GM23338 (cell line): Measurements from ENCODE around the gene MED13. TPM values are rescaled to one million over a fixed set of nuclear protein-coding genes. Genes with fewer than 3 reads are reported as not detected.

Experiments
- ATAC-seq: fragments of 200-7000 bp; cut with Tn5 transposase; 3 replicates; pipeline ENCODE4 v1.9.1; 2020
- DNase-seq: peaks from one replicate; pipeline ENCODE4 v3.0.0-alpha.2; 2015; ENCODE audit warnings: low spot score
- H2AFZ ChIP-seq: fragments of 200-600 bp; sonication (generic); 2 replicates; pipeline ENCODE4 v1.8.0; 2016; ENCODE audit warnings: antibody characterized with exemption, mild to moderate bottlenecking, moderate library complexity
- H3F3A ChIP-seq: fragments of 200-600 bp; sonication (generic); replicated peaks from 2 replicates; pipeline ENCODE4 v1.8.0; 2017; ENCODE audit warnings: antibody characterized with exemption, mixed run types, low read depth
- H3K27ac ChIP-seq: fragments of 200-600 bp; sonication (generic); 2 replicates; pipeline ENCODE4 v1.6.1; 2016; ENCODE audit warnings: low read depth
- H3K27me3 ChIP-seq: fragments of 200-600 bp; sonication (generic); 2 replicates; pipeline ENCODE4 v1.8.0; 2016; ENCODE audit warnings: mild to moderate bottlenecking, mixed run types, moderate library complexity; ENCODE audit not compliant: insufficient read depth
- H3K36me3 ChIP-seq: fragments of 200-600 bp; sonication (generic); 2 replicates; pipeline ENCODE4 v1.8.0; 2016; ENCODE audit warnings: mild to moderate bottlenecking; ENCODE audit not compliant: insufficient read depth
- H3K4me1 ChIP-seq: fragments of 200-600 bp; sonication (generic); 2 replicates; pipeline ENCODE4 v1.8.0; 2016; ENCODE audit warnings: mild to moderate bottlenecking, moderate library complexity; ENCODE audit not compliant: insufficient read depth
- H3K4me2 ChIP-seq: fragments of 200-600 bp; sonication (generic); 2 replicates; pipeline ENCODE4 v1.7.1; 2017; ENCODE audit warnings: mixed run types
- H3K4me3 ChIP-seq: fragments of 200-600 bp; sonication (generic); 2 replicates; pipeline ENCODE4 v1.6.1; 2016; ENCODE audit warnings: mixed run types
- H3K79me2 ChIP-seq: fragments of 200-600 bp; sonication (generic); replicated peaks from 2 replicates; pipeline ENCODE4 v1.8.0; 2017; ENCODE audit warnings: mild to moderate bottlenecking; ENCODE audit not compliant: insufficient read depth
- H3K9me2 ChIP-seq: fragments of 200-600 bp; sonication (generic); 2 replicates; pipeline ENCODE4 v1.8.0; 2017; ENCODE audit not compliant: insufficient read depth
- H4K20me1 ChIP-seq: fragments of 200-600 bp; sonication (generic); replicated peaks from 2 replicates; pipeline ENCODE4 v1.8.0; 2017; ENCODE audit warnings: mild to moderate bottlenecking; ENCODE audit not compliant: insufficient read depth
- H3K27ac Mint-ChIP-seq: 2 replicates; pipeline ENCODE4 v1.8.0; 2020; ENCODE audit warnings: inconsistent platforms, mild to moderate bottlenecking, moderate library complexity, mixed read lengths
- H3K27me3 Mint-ChIP-seq: 3 replicates; pipeline ENCODE4 v1.8.0; 2022; ENCODE audit warnings: low read depth, mild to moderate bottlenecking, moderate library complexity, mixed read lengths, inconsistent platforms; ENCODE audit not compliant: insufficient read depth, poor library complexity
- H3K36me3 Mint-ChIP-seq: 3 replicates; pipeline ENCODE4 v1.8.0; 2021; ENCODE audit warnings: low read depth, mild to moderate bottlenecking, inconsistent platforms, moderate library complexity, mixed read lengths
- H3K4me1 Mint-ChIP-seq: 3 replicates; pipeline ENCODE4 v1.8.0; 2020; ENCODE audit warnings: mild to moderate bottlenecking, inconsistent platforms, mixed read lengths
- H3K4me3 Mint-ChIP-seq: 3 replicates; pipeline ENCODE4 v1.8.0; 2021; ENCODE audit warnings: moderate library complexity, mild to moderate bottlenecking, inconsistent platforms, mixed read lengths
- H3K9me3 Mint-ChIP-seq: 3 replicates; pipeline ENCODE4 v1.8.0; 2020; ENCODE audit warnings: moderate library complexity, mild to moderate bottlenecking, inconsistent platforms, mixed read lengths
- CREB1 ChIP-seq: fragments of 250-450 bp; sonication (Bioruptor Pico); IDR thresholded peaks from 2 replicates; pipeline ENCODE4 v1.5.0; 2020; ENCODE audit warnings: low read depth, mild to moderate bottlenecking, moderate library complexity
- CTCF ChIP-seq, 2 experiments: fragments of 200-600 bp in 1 of 2; sonication (generic) in 1 of 2; conservative IDR thresholded peaks; 2 replicates each; pipeline versions ENCODE4 v1.5.1 to v1.6.1; 2016 to 2017; ENCODE audit warnings: antibody characterized with exemption in 2 of 2, low read depth in 2 of 2, mild to moderate bottlenecking in 2 of 2, moderate library complexity in 1 of 2
- ETS1 ChIP-seq: IDR thresholded peaks from 2 replicates; pipeline ENCODE4 v1.6.1; 2016; ENCODE audit warnings: antibody characterized with exemption
- EZH2 ChIP-seq: fragments of 200-600 bp; sonication (generic); IDR thresholded peaks from one replicate; pipeline ENCODE4 v1.8.0; 2017; ENCODE audit warnings: antibody characterized with exemption, mild to moderate bottlenecking, low read depth; ENCODE audit not compliant: unreplicated experiment
- EZH2phosphoT487 ChIP-seq: fragments of 200-600 bp; sonication (generic); IDR thresholded peaks from one replicate; pipeline ENCODE4 v1.8.1; 2018; ENCODE audit warnings: antibody characterized with exemption; ENCODE audit not compliant: unreplicated experiment
- POLR2AphosphoS5 ChIP-seq: IDR thresholded peaks from 2 replicates; pipeline ENCODE4 v1.6.1; 2016; ENCODE audit warnings: antibody characterized with exemption, low read depth
- REST ChIP-seq: IDR thresholded peaks from one replicate; pipeline ENCODE4 v1.6.1; 2018; ENCODE audit warnings: antibody characterized with exemption; ENCODE audit not compliant: unreplicated experiment
- STAT1 ChIP-seq: IDR thresholded peaks from one replicate; pipeline ENCODE4 v1.6.1; 2016; ENCODE audit warnings: antibody characterized with exemption; ENCODE audit not compliant: unreplicated experiment
- ZNF462 ChIP-seq: fragments of 250-450 bp; sonication (Bioruptor Pico); IDR thresholded peaks from 2 replicates; pipeline ENCODE4 v1.5.0; 2020; ENCODE audit warnings: mild to moderate bottlenecking, moderate library complexity
- polyA plus RNA-seq: library from polyadenylated mRNA; unstranded; fragments of >200 nt; fragmentation: Nextera tagmentation; extraction: Ambion mirVana; gene quantifications from 2 replicates; pipeline ENCODE4 v1.2.1, GENCODE V29; 2016
- total RNA-seq: library from RNA; depleted of rRNA; stranded (reverse); fragments of >200 nt; shearing (Covaris generic); gene quantifications from 2 replicates; pipeline ENCODE4 v1.2.3, GENCODE V29; 2014

The MED13 gene
- total and polyA plus RNA-seq, 2 experiments from 2014 or later = 13.0 to 45.8 TPM

GRCh38 chr17:62052765-62053338 is 12.2 kb downstream of the MED13 start:
- H3K79me2 ChIP-seq = peaks cover 98% of the 10 kb centered on the region
- H2AFZ ChIP-seq = no peak overlapping the region
- H3K36me3 ChIP-seq = peaks cover 2% of the 10 kb centered on the region; the same call in 1 of the 2 replicates
- H3K27ac ChIP-seq = no peak overlapping the region
- peaks cover 54% of the 10 kb centered on the region for H4K20me1 ChIP-seq
- H3K9me2 ChIP-seq = no peaks in the 10 kb centered on the region
- Mint-ChIP-seq H3K36me3 (peaks cover 45% of the 10 kb centered on the region), H3K9me3 (no peaks in the 10 kb centered on the region), H3K27me3 (no peaks in the 10 kb centered on the region), H3K4me3 (no peak overlapping the region), H3K27ac (no peak overlapping the region), H3K4me1 (peaks cover 4% of the 10 kb centered on the region; the same call in 2 of the 3 replicates)
- DNase-seq (no peak), ATAC-seq (no peak)
- H3K4me2 ChIP-seq = no peak overlapping the region
- no peaks in the 10 kb centered on the region for H3K27me3 ChIP-seq
- TF ChIP-seq EZH2phosphoT487 = no peak
- TF ChIP-seq ETS1 = no peak
- no peak for TF ChIP-seq STAT1
- TF ChIP-seq CREB1 = no peak
- no peak for TF ChIP-seq ZNF462 (CRISPR knock-in tag)
- no peak for TF ChIP-seq REST
- TF ChIP-seq EZH2 = no peak
- no peak for TF ChIP-seq CTCF (conservative IDR thresholded peaks at IDR 0.05; ENCODE audit: low read depth in 2 of 2)
- TF ChIP-seq POLR2AphosphoS5 = no peak
- no peaks in the 10 kb centered on the region for H3F3A ChIP-seq
- no peaks in the 10 kb centered on the region for H3K4me1 ChIP-seq
- H3K4me3 ChIP-seq = no peak overlapping the region
